Measurements from ENCODE around the gene PRRX1.

PRRX1 gene

GRCh38 chr1:170770254-170770653 is 106.3 kb downstream of the PRRX1 start:
- DNase-seq, result no peak

GRCh38 chr1:170776252-170776651 is 112.3 kb downstream of the PRRX1 start:
- no peak for DNase-seq

- no peak for DNase-seq
Measured at GRCh38 chr1:170776777-170777176, 112.8 kb downstream of the PRRX1 start.
